HG03196 (cell line): ENCODE results near the gene HAL.
"Not testable (repeated sequence)": the region's sequence is repeated elsewhere in the genome, so short reads cannot be mapped to it uniquely, and the experiment has no call there.

Experiments
- ATAC-seq: cut with Tn5 transposase; IDR thresholded peaks from one replicate; pipeline ENCODE4 v1.9.1; 2021; ENCODE audit not compliant: unreplicated experiment

HAL gene

DNA sequence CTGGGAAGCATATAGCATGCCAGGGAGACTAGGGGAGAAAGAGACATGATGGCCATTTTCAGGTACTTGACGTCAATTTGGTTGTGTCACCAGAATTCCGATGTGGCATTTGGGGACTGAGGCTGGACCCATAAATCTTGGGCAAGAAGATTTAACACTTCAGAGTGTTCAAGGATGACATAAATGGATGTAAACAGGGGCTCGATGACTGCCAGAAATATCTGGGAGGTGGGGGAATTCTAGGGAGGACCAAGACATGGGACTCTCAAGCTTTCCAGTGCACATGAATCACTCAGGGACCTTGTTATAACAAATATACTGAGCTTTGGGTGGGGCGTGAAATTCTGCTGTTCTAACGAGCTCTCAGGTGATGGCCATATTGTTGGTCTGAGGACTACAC lies 17.8 kb downstream of the HAL start:
- no peak for ATAC-seq

DNA sequence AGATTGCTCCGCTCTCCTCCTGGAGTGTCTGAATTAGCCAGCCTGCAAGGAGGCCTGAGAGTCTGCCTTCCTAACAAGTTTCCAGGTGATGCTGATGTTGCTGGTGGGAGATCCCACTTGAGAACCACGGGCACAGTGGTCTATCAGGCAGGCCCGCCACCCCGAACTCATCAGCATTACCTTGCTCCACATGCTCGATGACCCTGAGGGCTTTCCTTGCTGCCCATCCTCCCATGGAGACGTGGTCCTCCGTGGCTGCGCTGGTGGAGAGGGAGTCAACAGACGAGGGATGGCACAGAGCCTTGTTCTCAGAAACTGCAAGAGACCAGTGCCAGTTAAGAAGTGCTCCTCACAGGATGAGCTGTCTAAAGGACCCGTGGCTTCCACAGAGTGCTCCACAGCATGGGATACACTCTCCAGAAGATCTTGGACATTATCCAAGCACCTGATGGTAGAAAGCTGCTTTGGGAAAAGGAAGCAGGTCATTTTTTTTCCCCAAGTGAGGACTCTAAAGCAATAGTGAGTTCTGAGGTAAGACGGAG lies 18.3 kb downstream of the HAL start:
- ATAC-seq: no peak

DNA sequence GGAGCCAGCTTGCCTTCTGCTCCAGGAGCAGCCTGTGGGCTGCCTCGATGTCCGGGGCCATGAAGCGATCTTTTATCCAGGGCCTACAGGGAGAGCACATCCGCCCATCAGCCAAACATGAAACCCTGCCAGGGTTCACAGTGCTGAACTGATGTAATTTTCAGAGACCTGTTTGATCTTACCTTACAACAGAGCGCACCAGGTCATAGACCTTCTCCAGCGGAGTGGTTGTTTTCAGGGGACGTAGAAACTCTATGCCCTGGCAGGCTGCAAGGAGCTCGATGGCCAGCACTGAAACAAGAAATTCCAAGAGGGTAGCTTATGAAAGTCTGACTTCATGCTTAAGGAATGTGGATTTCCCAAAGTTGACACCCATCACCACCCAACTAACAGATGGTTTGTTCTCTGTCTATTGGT lies 19.7 kb downstream of the HAL start:
- ATAC-seq: no peak

DNA sequence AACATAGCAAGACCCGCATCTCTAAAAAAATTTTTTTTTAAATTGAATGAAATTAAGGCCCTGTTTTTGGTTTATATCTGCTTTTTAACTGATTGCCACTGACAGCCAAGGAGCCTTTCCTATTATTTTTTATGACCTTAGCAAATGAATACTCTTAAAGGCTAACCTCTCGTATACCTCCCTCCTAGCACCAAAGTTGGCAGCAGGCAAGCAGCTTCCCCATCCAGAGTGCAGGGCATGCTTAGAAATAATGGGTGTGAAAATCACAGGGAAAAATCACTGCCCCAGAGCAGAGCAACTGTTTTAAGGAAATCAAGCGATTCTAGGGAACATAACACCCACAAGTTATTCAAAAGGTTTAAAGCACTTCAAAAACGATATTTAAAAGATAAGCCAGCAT lies 20.7 kb downstream of the HAL start:
- no peak for ATAC-seq

DNA sequence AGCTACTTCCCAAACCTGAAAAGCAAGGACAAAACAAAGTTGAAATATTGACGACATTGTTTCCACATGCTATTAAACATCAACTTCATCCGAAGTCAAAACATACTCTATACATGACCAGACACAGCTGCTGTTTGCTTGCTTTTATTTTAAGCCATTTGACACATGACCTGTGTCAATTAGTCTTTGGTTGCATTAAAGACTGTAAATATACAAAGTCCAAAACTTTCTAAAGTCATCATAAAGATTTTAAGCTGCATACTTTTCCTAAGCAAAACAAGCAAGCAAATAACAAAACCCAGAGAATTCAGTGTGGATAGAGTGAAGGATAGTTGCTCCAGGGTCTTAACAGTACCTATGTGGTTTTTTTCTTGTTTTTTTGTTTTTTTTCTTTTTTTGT lies 21.8 kb downstream of the HAL start:
- no peak for ATAC-seq

DNA sequence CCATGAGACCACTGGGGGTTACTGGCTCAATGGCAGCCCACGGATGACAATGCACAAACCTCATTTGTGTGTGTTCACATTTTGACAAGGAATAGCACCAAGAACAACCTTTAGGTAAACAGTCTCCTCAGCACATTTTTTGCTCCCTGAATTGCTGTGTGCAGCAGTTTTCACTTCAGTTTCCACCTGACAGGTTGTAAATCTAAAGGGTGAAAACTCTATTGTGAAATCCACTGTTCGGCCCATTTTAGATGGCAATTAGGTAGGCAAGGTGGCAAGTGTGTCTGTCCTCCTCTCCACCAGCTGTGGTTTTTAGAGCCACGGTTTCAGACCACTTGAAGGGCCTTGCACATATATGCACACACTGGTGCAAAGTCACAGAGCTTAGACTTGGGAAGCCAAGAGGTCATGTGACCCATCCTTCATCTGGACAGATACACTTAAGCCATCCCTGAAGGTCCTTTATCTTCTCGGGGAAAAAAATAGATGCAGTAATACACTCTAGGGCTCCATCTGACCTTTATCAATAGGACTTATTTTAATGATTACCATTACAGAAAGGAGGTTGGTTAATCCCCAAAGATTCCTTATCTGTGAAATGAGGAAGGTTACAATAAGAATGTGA lies 23.2 kb downstream of the HAL start:
- no peak for ATAC-seq

DNA sequence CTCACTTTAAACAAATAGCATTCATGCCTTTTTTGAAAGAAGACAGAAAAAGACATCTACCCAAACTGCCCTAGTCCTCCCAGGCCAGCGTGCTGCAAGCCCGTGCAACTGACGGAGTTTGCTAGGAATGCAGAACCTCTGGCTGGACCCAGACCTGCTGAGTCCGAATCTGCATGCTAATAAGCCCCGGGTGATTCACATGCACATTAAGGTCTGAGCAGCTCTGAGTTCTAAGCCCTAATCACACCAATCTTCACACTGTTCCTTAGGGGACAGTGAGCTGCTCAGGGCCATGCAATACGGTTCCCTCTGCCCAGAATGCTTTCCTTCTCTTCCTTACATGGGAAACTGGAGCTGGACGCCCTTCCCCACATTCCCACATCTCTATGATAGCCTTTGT lies 25.2 kb downstream of the HAL start:
- ATAC-seq: no peak

DNA sequence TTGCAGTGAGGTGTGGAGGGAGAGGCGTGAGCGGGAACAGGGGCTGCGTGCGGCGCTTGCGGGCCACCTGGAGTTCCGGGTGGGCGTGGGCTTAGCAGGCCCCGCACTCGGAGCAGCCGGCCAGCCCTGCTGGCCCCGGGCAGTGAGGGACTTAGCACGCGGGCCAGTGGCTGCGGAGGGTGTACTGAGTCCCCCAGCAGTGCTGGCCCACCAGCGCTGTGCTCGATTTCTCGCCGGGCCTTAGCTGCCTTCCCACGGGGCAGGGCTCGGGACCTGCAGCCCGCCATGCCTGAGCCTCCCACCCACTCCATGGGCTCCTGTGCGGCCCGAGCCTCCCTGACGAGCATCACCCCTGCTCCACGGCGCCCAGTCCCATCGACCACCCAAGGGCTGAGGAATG lies 27.0 kb downstream of the HAL start:
- ATAC-seq: not testable (repeated sequence)

DNA sequence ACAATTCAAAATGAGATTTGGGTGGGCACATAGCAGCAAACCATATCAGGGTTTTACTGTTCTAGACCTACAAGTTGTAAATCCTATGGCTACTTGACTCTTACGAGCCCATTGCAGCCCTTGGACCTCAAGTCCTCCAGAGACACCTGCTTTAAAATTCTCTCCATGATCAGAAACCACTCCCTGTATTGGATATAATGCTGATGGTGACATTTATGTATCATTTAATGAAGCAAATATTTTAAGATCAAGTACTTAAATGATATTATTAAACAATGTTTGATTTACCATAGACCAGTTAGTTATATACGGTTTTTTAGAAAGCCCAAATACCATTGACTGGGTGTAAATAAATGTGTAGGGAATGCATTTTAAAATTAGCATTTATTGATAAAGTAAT lies 28.8 kb downstream of the HAL start:
- ATAC-seq: no peak

DNA sequence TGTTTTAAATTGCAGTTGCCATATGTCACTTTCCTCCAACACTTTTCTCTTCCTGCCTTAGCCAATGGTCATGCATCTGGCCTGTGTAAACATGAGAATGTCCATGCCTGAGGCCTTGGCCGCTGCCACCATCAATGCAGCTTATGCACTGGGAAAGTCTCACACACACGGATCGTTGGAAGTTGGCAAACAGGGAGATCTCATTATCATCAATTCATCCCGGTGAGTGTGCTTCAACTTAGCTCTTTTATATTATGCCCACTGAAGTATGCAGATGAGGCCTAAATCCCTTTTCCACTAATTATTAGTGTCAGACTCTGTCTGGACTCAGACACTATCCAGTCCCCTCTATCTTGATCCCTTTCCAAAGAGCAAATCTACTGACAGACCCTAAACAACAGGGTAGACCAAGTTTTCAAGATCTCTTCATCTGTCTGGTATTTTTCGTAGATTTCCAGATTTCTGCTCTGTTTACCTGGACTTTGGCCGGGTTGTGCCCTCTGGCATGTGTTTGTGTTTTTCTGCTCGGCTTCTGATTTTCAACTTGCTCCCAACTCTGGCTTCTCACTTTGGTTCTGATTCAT lies 29.8 kb downstream of the HAL start:
- no peak for ATAC-seq

DNA sequence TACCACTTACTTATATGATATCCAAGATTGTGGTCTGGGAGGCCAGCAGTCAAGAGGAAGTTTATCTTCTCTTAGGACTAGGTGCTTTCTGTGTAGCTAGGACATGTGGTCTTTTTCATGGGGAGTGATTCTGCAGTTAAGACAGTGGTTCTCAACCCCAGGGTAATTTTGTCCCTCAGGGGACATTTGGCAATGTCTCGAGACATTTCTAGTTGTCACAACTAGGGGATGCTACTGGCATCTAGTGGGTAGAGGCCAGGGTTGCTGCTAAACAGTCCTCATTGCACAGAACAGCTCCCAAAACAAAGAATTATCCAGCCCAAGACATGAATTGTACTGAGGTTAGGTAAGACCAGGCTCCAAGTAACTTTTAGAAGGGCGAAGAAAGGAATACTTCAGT lies 33.0 kb downstream of the HAL start:
- ATAC-seq: no peak

DNA sequence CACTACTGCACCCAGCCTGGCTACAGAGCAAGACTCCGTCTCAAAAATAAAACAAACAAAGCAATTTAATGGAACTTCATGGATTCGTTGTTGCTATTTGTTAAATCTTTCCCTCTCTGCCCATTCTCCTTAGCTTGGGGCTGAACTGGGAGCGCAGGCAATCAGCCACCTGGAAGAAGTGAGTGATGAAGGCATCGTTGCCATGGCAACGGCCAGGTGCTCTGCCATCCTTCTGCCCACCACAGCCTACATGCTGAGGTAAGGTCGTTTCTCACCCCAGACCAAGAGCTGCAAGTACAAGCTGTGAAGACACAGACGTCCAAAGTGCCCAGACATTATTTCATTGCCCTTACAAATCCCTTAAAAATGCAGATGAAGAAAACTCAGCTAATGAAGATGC lies 33.9 kb downstream of the HAL start:
- no peak for ATAC-seq

DNA sequence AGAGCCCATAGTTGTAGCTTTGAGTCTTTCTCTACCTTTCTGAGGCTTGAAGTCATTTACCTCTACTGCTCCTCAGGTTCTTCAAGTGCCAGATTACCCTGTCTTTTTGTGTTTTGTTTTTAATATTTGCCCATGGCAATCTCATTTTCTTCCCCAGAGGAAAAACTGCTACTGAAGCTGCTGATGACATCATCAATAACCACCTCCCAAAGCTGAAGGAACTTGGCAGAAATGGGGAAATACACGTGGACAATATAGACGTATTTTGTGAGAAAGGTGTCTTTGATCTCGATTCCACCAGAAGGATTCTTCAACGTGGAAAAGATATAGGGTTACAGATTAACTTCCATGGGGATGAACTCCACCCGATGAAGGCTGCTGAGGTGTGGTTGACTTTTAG lies 35.9 kb downstream of the HAL start:
- no peak for ATAC-seq

DNA sequence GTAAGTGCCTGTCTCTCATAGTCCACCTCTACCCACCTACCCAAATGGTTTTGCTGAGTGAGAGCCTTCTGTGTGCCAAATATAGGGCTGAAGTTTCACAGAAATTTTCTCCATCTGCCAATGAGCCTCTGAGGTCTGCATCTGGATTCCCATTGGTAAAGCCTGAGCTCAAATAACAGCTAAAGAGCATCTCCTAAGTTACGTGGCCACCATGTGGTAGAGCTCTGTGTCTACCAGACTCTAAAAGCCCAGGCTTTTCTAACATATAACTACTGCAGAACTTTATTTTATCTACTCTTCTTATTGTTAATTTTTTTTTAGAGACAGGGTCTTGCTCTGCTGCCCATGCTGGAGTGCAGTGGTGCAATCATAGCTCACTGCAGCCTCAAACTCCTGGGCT lies 37.0 kb downstream of the HAL start:
- no peak for ATAC-seq

DNA sequence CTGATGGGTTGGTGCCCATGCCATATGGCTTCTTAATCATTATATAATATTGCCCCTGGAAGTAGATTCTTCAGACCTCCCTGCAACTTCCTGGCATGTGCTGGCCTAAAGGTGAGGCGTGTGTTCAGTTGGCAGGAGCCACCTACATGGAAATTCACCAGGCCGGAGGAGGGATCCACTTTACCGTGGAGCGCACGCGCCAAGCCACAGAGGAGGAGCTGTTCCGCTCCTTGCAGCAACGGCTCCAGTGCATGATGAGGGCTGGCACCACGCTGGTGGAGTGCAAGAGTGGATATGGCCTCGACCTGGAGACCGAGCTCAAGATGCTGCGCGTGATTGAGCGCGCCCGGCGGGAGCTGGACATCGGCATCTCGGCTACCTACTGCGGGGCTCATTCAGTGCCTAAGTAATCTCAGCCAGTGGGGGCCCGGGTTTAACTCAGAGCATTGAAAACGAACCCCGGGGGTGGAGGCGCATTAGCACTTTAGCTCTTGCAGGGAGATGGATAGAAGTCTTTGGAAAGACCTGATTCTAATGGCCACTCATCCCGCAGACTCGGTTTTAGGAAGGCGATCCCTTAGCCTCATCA lies 39.5 kb downstream of the HAL start:
- no peak for ATAC-seq

DNA sequence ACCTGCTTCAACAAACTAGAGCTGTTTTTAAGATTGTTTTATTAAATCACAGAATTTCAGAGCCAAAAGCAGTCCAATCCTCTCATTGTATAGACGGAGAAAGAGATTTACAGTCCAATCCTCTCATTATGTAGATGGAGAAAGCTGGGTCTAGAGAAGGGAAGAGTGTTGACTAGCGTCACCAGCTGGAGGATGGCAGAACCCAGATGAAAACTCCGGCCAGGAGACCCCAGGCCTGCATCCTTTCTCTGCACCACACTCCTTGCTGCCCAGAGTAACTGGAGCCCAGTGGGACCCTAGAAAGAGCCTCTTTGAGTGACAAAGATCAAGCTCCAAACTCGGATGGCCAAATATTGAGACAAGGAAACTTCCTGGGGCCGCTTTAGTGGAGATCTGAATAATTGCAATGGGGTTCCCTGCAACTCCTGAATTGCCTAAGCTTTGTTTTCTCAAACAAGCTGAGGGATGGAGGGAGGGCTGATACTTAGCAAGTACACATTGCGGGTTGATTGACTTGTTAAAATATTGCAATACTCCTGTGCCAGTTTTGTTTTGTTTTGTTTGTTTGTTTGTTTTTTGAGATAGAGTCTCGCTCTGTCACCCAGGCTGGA lies 40.5 kb downstream of the HAL start:
- no peak for ATAC-seq

DNA sequence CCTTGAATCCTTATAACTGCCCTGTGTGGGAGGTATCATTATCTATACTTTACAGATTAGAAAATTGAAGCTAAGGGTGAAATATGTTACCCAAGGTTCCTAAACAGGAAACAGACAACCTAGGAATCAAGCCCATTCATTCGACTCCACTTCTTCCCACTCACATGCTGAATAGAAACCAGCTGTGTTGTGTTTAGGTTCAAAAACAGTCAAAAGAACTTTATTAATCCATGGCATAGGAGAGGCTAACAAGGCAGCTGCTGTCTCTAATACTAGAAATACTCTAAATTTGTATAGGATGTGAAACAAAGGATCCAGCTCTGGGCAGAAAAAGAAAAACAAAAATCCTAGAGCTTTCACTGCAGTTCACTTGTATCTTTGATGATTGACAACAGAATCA lies 43.1 kb downstream of the HAL start:
- ATAC-seq: no peak

DNA sequence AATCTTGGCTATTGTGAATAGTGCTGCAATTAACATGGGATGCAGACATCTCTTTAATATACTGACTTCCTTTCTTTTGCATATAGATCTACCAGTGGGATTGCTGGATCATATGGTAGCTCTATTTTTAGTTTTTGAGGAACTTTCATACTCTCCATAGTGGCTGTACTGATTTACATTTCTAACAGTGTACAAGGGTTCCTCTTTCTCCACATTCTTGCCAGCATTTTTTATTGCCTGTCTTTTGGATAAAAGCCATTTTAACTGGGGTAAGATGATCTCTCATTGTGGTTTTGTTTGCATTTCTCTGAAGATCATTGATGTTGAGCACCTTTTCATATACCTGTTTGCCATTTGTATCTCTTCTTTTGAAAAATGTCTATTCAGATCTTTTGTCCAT lies 44.6 kb downstream of the HAL start:
- no peak for ATAC-seq

DNA sequence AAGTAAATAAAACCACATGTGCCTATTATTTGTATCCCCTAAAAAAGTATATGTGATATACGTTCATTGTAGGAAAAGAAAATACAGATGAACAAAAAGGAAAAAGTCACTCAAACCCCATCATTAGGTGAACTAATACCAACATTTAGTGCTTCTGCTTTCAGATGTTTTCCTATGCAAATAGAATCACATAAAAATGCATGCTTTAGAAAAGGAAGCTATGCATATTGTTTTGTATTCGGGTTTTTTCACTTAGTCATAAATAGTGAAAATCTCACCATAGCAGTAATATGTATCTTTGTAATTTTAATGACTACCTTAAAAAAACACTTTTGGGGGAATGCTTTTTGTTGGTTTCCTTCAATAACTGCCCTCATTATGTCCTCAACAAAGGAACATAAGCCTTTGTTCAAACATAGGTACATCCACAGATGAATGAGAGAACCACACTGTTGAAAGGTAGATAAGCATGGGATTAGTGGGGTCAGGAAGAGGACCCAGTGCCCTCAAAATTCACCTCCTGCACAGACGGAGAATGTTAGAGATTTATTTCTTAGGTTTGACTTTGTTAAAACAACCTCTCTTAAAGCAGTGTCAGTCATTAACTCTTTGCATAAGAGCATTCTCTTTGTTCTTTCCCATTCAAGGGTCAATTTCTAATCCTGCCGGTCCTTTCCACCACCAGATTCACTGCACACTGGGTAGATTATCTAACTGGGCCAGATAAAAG lies 46.5 kb downstream of the HAL start:
- ATAC-seq: no peak

DNA sequence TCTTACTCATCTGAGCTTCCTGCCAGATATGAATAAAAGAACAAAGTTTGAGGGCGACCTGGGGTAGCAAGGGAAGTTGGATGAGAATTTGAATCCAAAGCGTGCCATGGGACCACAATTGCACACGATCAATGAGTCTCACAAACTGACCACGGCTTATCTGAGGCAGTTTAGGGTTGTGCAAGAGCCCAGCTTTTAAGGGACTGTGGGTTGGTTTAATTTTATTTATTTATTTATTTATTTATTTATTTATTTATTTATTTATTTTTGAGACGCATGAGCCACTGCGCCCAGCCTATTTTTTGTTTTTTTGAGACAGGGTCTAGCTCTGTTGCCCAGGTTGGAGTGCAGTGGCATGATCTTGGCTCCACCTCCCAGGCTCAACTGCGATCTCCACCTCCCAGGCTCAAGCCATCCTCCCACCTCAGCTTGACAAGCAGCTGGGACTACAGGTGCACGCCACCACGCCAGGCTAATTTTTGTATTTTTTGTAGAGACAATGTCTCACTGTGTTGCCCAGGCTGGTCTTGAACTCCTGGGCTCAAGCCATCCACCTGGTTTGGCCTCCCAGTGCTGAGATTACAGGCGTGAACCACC lies 51.9 kb downstream of the HAL start:
- ATAC-seq: no peak

DNA sequence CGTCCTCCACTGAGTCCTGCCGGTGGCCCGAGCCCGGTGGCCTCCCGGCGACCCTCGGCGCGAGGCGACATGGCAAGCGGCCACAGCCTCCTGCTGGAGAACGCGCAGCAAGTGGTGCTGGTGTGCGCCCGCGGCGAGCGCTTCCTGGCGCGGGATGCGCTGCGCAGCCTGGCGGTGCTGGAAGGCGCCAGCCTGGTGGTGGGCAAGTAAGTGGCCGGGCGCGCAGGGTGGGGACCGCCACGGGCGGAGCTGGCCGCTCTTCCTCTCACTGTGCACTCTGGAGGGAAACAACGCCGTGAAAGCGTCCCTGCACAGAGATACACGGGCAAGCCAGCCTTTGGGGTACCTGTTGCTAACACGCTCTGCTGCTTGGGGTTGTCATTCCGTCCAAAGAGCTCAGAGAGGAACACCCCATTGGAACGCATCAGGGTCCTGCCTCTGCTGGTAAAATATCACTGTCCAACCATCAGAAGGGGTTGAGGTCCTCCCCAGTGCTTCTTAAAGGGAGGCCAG lies 52.8 kb downstream of the HAL start, which contains the start of gene AMDHD1:
Gene AMDHD1 (plus strand): TSS at position 2 of the 513 bp plus-strand sequence. CDS start 68 bp downstream, at position 70.
- ATAC-seq: peak; percentile 55
